HUDEP-2 (cell line): ENCODE measurements around the gene ABHD16B.
A peak's percentile ranks its signal among the peaks of the same experiment; 100 is the strongest.

Source experiments
- DNase-seq, 76 experiments: peaks; one replicate each; lab custom pipeline; 2025; ENCODE audit not compliant: unreplicated experiment in 76 of 76; lab: John Stamatoyannopoulos, UW

Gene ABHD16B

GRCh38 chr20:63892402-63892801 is 31.1 kb downstream of the ABHD16B start:
- DNase-seq = no peak

DNA sequence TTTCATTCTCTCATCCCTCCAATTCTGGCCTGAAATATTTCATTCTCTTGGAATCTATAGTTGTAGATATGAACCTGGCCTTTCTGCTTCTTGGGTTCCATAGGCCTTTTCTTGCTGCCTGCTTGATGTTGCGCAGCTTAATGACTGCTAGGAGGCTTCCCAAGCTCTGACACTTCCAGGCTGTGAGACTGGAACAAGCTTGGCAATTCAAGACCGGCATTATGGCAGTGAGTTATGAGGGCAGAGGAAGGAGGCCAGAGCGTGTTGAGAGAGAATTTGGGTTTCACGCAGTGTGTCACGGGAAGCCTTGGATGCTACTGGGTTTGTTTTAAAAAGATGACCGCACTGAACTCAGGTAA is 32.7 kb downstream of the ABHD16B start:
- no peak for DNase-seq

- peak in 73 of 76 experiments; percentile 15 to 95 (median 88) for DNase-seq
These were observed 33.3 kb downstream of the ABHD16B start, which contains the start of gene DNAJC5 for GRCh38 chr20:63894358-63895201. TSS of gene DNAJC5 (plus strand) at chr20:63895126. CDS start at chr20:63928346, 33,220 bp downstream.

DNA sequence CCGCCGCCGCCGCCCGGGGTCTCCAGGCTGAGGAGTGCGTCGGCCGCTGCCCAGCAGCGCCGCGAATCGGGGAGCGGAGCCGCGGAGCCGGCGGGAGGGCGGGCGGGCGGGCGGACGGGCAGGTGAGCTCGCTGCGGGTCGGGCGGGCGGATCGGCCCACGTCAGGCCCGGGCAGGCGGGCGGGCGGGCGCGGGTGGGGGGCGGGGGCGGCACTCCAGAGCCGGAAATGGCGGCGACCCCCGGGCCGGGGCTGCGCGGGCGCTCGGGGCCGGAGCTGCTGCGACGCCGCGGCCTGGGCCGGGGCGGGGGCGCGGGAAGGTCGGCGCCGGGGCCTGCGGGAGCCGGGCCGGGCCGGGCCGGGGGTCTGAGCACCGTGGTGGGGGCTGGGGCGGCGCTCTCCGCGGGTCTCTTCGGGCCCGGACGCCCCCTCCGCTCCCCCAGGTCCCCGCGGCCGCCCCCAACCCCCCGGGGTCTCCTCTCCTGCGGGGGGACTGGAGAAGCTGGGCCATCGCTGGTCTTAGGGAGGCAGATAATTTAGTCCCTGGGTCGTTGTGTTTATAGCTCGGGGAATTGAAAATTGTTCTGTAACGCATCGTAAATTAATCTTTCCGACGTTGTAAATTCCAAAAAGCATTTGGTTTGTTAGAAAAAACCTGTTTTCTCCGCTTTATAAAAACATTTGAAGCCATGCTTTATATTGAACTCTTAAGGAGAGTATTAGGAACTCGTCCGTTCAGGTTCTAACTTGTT is 34.1 kb downstream of the ABHD16B start:
- DNase-seq = no peak

DNA sequence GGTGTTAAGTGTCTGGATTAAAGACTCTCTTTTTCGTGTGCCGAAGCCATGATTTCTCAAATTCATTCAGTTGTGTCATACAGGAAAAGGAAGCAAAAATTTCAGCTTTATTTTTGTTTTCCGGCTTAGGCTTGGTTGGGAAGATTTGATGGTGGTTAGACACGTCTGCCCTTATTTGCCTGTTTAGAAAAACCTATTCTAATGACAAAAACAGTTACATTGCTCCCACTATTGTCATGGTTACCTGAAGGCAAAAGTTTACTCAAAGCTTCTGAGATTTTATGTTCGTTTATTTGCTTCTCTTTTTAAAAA is 34.6 kb downstream of the ABHD16B start:
- DNase-seq = no peak

GRCh38 chr20:63896264-63897105 is 35.2 kb downstream of the ABHD16B start:
- DNase-seq = peak in 49 of 76 experiments; percentile 3 to 64 (median 33)

DNA sequence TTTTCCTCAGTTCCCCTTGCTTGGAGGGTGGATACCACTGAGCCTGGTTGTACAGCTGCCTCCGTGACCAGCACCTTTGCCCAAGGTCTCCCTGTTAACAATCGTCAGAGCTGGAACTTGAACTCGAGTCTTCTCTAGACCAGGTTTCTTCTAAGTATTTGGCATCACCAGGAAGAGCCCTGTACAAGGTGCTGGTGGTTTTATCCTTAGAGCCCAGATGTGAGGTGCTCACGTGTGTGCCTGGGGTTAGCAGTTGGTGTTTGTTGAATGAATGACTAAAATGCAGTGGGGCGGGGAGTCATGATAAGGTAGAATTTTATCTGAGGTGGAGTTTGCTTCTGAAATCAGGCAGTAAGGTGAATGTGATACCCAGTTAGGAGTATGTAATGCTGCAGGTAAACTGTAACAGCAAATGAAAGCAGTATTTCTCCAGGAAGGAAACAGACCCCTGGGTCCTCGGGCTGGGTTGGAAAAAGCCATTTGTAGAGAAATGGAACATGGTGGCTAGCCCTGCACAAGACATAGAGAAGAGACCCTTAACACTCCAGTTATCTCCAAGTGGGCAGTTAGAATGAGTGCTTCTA is 36.8 kb downstream of the ABHD16B start:
- no peak for DNase-seq

- peak in 55 of 76 experiments; percentile 8 to 69 (median 36) for DNase-seq
These were observed 37.7 kb downstream of the ABHD16B start for GRCh38 chr20:63898882-63899558.

DNA sequence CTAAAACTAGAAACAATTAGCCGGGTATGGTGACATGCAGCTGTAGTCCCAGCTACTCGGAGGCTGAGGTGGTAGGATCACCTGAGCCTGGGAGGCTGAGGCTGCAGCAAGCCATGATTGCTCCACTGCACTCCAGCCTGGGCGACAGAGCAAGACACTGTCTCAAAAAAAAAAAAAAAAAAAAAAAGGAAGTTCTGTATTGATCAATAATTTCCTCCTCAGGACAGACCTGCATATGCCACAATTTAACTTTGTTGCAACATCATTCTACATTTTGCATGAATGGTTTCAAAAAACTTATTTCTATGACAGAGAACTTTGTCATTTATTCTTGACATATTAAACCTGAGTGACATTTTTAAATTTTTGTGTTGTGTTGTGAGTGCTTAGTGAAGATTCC is 39.1 kb downstream of the ABHD16B start:
- no peak for DNase-seq

GRCh38 chr20:63903796-63904561 is 42.7 kb downstream of the ABHD16B start:
- no peak for DNase-seq

DNA sequence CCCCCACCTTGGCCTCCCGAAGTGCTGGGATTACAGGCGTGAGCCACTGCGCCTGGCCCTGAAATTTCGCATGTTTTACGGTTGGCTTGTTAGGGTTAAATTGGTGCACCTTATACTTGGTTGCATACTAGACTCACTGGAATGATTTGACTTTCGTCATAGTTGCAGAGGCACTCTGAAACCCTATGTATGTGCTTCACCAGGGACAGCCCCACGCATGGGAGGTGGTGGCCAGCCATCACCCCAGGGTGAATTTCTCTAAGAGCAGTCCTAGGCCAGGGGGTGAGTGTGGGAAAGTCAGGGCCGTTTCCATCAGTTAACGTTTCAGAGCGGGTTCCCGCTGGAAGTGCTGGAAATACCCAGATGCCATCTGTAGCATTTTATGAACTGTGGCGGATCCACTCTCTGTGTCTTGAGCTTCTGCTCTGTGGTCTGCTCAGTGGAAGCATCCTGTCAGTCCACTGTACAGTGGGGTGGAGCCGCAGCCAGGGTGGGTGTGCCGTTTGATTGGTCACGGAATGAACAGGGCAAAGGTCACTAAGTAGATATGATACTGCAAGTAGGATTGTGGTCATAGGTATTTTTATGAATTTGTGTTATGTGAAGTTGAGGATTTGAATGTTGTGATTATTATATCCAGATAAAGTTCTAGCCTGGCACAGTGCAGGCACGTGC is 46.8 kb downstream of the ABHD16B start:
- DNase-seq = peak in 4 of 76 experiments; percentile 8 to 34 (median 12)

- no peak for DNase-seq
These were observed 49.9 kb downstream of the ABHD16B start for GRCh38 chr20:63911176-63911575.
